Measurements from ENCODE around the gene GAS2L3. TPM values are rescaled to one million over a fixed set of nuclear protein-coding genes. Genes with fewer than 3 reads are reported as not detected.

GAS2L3 gene
- total RNA-seq, 1 experiment from 2014 or later: 38.7 TPM

Other genes with a start within 250 kb of the GAS2L3 start
- not detected for gene SLC17A8, start 216.6 kb upstream of the GAS2L3 start, total RNA-seq (2021; ENCODE audit: unreplicated experiment)
- not detected for gene NR1H4, start 99.8 kb upstream of the GAS2L3 start, total RNA-seq (2021; ENCODE audit: unreplicated experiment)
- gene ANO4, start 221.1 kb downstream of the GAS2L3 start, total RNA-seq (2021; ENCODE audit: unreplicated experiment): 1.7 TPM